ENCODE data around the gene SPATA13. TPM values are rescaled to one million over a fixed set of nuclear protein-coding genes. Genes with fewer than 3 reads are reported as not detected.

Gene SPATA13
- total and polyA plus RNA-seq, 4 experiments from 2014 or later, result 43.2 to 110 (median 93.4) TPM

- intact Hi-C loops (cut with micrococcal nuclease), result no loop called here
- peak in 1 of 5 donors; percentile 29 for DNase-seq
- Mint-ChIP-seq H3K9me3 (no peaks in the 10 kb centered on the region), H3K4me1 (peaks cover 2 to 22% (median 5%) of the 10 kb centered on the region in 4 donors), H3K4me3 (no peak overlapping the region), H3K27ac (peak overlapping the region in 2 of 7 donors; percentile 15 to 49), H3K27me3 (no peaks in the 10 kb centered on the region), H3K36me3 (no peaks in the 10 kb centered on the region)
- POLR2A ChIA-PET (ENCODE audit: partially characterized antibody), result interaction anchor here (1.2 kb wide), 2 partner anchors 21 to 34 kb away, joined by 4 read pairs; no protein-coding TSS in a partner anchor
- H3K27ac ChIP-seq (ENCODE audit: low read depth, low read length), result no peak overlapping the region
- no peaks in the 10 kb centered on the region for H3K27me3 ChIP-seq (ENCODE audit: insufficient read depth, low read length)
- CTCF ChIA-PET (ENCODE audit: partially characterized antibody), result interaction anchor here (0.7 to 2.6 kb wide), 8 partner anchors 11 to 226 kb away, joined by 3 to 13 read pairs (median 4); no protein-coding TSS in a partner anchor
- H3K9me3 ChIP-seq (ENCODE audit: control insufficient read depth in 1 of 2, low read length in 2 of 2), result no peaks in the 10 kb centered on the region
- H3K4me1 ChIP-seq (ENCODE audit: insufficient read depth, low read length), result peaks cover 5% of the 10 kb centered on the region
- no peak overlapping the region for H3K4me3 ChIP-seq (ENCODE audit: low read length in 2 of 2)
- no peaks in the 10 kb centered on the region for H3K36me3 ChIP-seq (ENCODE audit: insufficient read depth, low read length)
Measured at GRCh38 chr13:24230428-24231072, 70.0 kb downstream of the SPATA13 start.

- ChIA-PET CTCF (ENCODE audit: partially characterized antibody) (interaction anchor here (1.0 to 2.6 kb wide), 7 partner anchors 12 to 39 kb away, joined by 3 to 13 read pairs (median 5); no protein-coding TSS in a partner anchor), POLR2A (ENCODE audit: partially characterized antibody) (interaction anchor here (1.2 to 1.3 kb wide), 2 partner anchors 20 kb away, joined by 3 to 4 read pairs; no protein-coding TSS in a partner anchor)
- no peak overlapping the region for H3K4me3 ChIP-seq (ENCODE audit: low read length in 2 of 2)
- no peaks in the 10 kb centered on the region for H3K27me3 ChIP-seq (ENCODE audit: insufficient read depth, low read length)
- peaks cover 5% of the 10 kb centered on the region for H3K4me1 ChIP-seq (ENCODE audit: insufficient read depth, low read length)
- no peaks in the 10 kb centered on the region for H3K36me3 ChIP-seq (ENCODE audit: insufficient read depth, low read length)
- no peak for DNase-seq
- Mint-ChIP-seq H3K4me3 (no peak overlapping the region), H3K27me3 (no peaks in the 10 kb centered on the region), H3K36me3 (no peaks in the 10 kb centered on the region), H3K4me1 (peaks cover 0 to 22% (median 5%) of the 10 kb centered on the region in 4 donors), H3K9me3 (no peaks in the 10 kb centered on the region), H3K27ac (no peak overlapping the region)
- no peaks in the 10 kb centered on the region for H3K9me3 ChIP-seq (ENCODE audit: control insufficient read depth in 1 of 2, low read length in 2 of 2)
- H3K27ac ChIP-seq (ENCODE audit: low read depth, low read length), result no peak overlapping the region
- intact Hi-C loops (cut with micrococcal nuclease), result no loop called here
Measured at GRCh38 chr13:24231377-24231776, 70.9 kb downstream of the SPATA13 start.

GRCh38 chr13:24232037-24232436 lies 71.5 kb downstream of the SPATA13 start:
- intact Hi-C loops (cut with micrococcal nuclease), result no loop called here
- CTCF ChIA-PET (ENCODE audit: partially characterized antibody), result interaction anchor here (0.7 to 2.6 kb wide), 4 partner anchors 12 to 33 kb away, joined by 3 to 13 read pairs (median 6); no protein-coding TSS in a partner anchor
- no peaks in the 10 kb centered on the region for H3K36me3 ChIP-seq (ENCODE audit: insufficient read depth, low read length)
- POLR2A ChIA-PET (ENCODE audit: partially characterized antibody), result interaction anchor here (1.3 to 1.5 kb wide), 2 partner anchors 19 to 38 kb away, joined by 3 to 6 read pairs; no protein-coding TSS in a partner anchor
- H3K4me3 ChIP-seq (ENCODE audit: low read length in 2 of 2), result no peak overlapping the region
- H3K9me3 ChIP-seq (ENCODE audit: control insufficient read depth in 1 of 2, low read length in 2 of 2), result no peaks in the 10 kb centered on the region
- DNase-seq, result no peak
- H3K9me3 Mint-ChIP-seq, result no peaks in the 10 kb centered on the region
- H3K4me3 Mint-ChIP-seq, result no peak overlapping the region
- no peaks in the 10 kb centered on the region for H3K36me3 Mint-ChIP-seq
- H3K27me3 ChIP-seq (ENCODE audit: insufficient read depth, low read length), result no peaks in the 10 kb centered on the region
- H3K27ac ChIP-seq (ENCODE audit: low read depth, low read length), result no peak overlapping the region
- no peak overlapping the region for H3K27ac Mint-ChIP-seq
- peaks cover 5% of the 10 kb centered on the region for H3K4me1 ChIP-seq (ENCODE audit: insufficient read depth, low read length)
- H3K4me1 Mint-ChIP-seq, result peaks cover 0 to 22% (median 5%) of the 10 kb centered on the region in 4 donors
- H3K27me3 Mint-ChIP-seq, result no peaks in the 10 kb centered on the region

- ChIA-PET CTCF (ENCODE audit: partially characterized antibody) (interaction anchor here (0.7 to 2.6 kb wide), 3 partner anchors 13 to 32 kb away, joined by 3 to 13 read pairs (median 8); no protein-coding TSS in a partner anchor), POLR2A (ENCODE audit: partially characterized antibody) (interaction anchor here (1.1 to 1.5 kb wide), 3 partner anchors 19 to 38 kb away, joined by 3 to 6 read pairs (median 3); no protein-coding TSS in a partner anchor)
- no peak overlapping the region for H3K27ac ChIP-seq (ENCODE audit: low read depth, low read length)
- Mint-ChIP-seq H3K9me3 (no peaks in the 10 kb centered on the region), H3K4me3 (no peak overlapping the region), H3K4me1 (peaks cover 0 to 22% (median 5%) of the 10 kb centered on the region in 4 donors), H3K27ac (no peak overlapping the region), H3K27me3 (no peaks in the 10 kb centered on the region), H3K36me3 (no peaks in the 10 kb centered on the region)
- DNase-seq, result no peak
- no peaks in the 10 kb centered on the region for H3K36me3 ChIP-seq (ENCODE audit: insufficient read depth, low read length)
- no peaks in the 10 kb centered on the region for H3K27me3 ChIP-seq (ENCODE audit: insufficient read depth, low read length)
- H3K9me3 ChIP-seq (ENCODE audit: control insufficient read depth in 1 of 2, low read length in 2 of 2), result no peaks in the 10 kb centered on the region
- peaks cover 5% of the 10 kb centered on the region for H3K4me1 ChIP-seq (ENCODE audit: insufficient read depth, low read length)
- intact Hi-C loops (cut with micrococcal nuclease), result no loop called here
- no peak overlapping the region for H3K4me3 ChIP-seq (ENCODE audit: low read length in 2 of 2)
Measured at GRCh38 chr13:24232474-24232873, 72.0 kb downstream of the SPATA13 start.

GRCh38 chr13:24233351-24233901 lies 72.9 kb downstream of the SPATA13 start:
- H3K27me3 ChIP-seq (ENCODE audit: insufficient read depth, low read length), result no peaks in the 10 kb centered on the region
- Mint-ChIP-seq H3K36me3 (no peaks in the 10 kb centered on the region), H3K27ac (peak overlapping the region in 2 of 7 donors; percentile 4 to 33), H3K4me3 (peak overlapping the region in 3 of 8 donors; percentile 6 to 63 (median 26)), H3K9me3 (no peaks in the 10 kb centered on the region), H3K27me3 (no peaks in the 10 kb centered on the region), H3K4me1 (peaks cover 0 to 22% (median 5%) of the 10 kb centered on the region in 4 donors)
- intact Hi-C loops (cut with micrococcal nuclease), result no loop called here
- H3K4me3 ChIP-seq (ENCODE audit: low read length in 2 of 2), result no peak overlapping the region
- ChIA-PET POLR2A (ENCODE audit: partially characterized antibody) (interaction anchor here (1.1 to 1.5 kb wide), 2 partner anchors 20 to 37 kb away, joined by 3 to 6 read pairs; no protein-coding TSS in a partner anchor), CTCF (ENCODE audit: partially characterized antibody) (no interaction called here)
- no peaks in the 10 kb centered on the region for H3K9me3 ChIP-seq (ENCODE audit: control insufficient read depth in 1 of 2, low read length in 2 of 2)
- H3K4me1 ChIP-seq (ENCODE audit: insufficient read depth, low read length), result peaks cover 5% of the 10 kb centered on the region
- no peak for DNase-seq
- no peaks in the 10 kb centered on the region for H3K36me3 ChIP-seq (ENCODE audit: insufficient read depth, low read length)
- no peak overlapping the region for H3K27ac ChIP-seq (ENCODE audit: low read depth, low read length)

GRCh38 chr13:24234200-24234915 lies 73.8 kb downstream of the SPATA13 start:
- POLR2A ChIA-PET (ENCODE audit: partially characterized antibody), result interaction anchor here (1.6 kb wide), 1 partner anchor 17 kb away, joined by 3 read pairs; no protein-coding TSS in a partner anchor
- no peak overlapping the region for H3K4me3 ChIP-seq (ENCODE audit: low read length in 2 of 2)
- CTCF ChIA-PET (ENCODE audit: partially characterized antibody), result interaction anchor here (1.1 to 2.0 kb wide), 4 partner anchors 8 to 18 kb away, joined by 3 to 9 read pairs (median 4); no protein-coding TSS in a partner anchor
- no peak overlapping the region for H3K27ac ChIP-seq (ENCODE audit: low read depth, low read length)
- Mint-ChIP-seq H3K9me3 (no peaks in the 10 kb centered on the region), H3K27ac (peak overlapping the region in 2 of 7 donors; percentile 3 to 52), H3K4me1 (peaks cover 0 to 22% (median 5%) of the 10 kb centered on the region in 4 donors), H3K36me3 (no peaks in the 10 kb centered on the region), H3K27me3 (peaks cover 0 to 1% of the 10 kb centered on the region in 2 donors), H3K4me3 (peak overlapping the region in 1 of 8 donors; percentile 53)
- peaks cover 5% of the 10 kb centered on the region for H3K4me1 ChIP-seq (ENCODE audit: insufficient read depth, low read length)
- H3K27me3 ChIP-seq (ENCODE audit: insufficient read depth, low read length), result no peaks in the 10 kb centered on the region
- no peaks in the 10 kb centered on the region for H3K9me3 ChIP-seq (ENCODE audit: control insufficient read depth in 1 of 2, low read length in 2 of 2)
- intact Hi-C loops (cut with micrococcal nuclease), result no loop called here
- DNase-seq, result no peak
- H3K36me3 ChIP-seq (ENCODE audit: insufficient read depth, low read length), result no peaks in the 10 kb centered on the region

All from CD4-positive, alpha-beta memory T cell (primary cell).